DND-41 (cell line): Measurements from ENCODE around the gene CCDC183.
"Not testable (repeated sequence)": the region's sequence is repeated elsewhere in the genome, so short reads cannot be mapped to it uniquely, and the experiment has no call there.

Source experiments
- ATAC-seq: fragments of 200-7000 bp; cut with Tn5 transposase; 3 replicates; pipeline ENCODE4 v1.9.1; 2021; ENCODE audit warnings: low read depth; ENCODE audit not compliant: insufficient read depth
- DNase-seq: peaks from one replicate; pipeline ENCODE4 v3.0.0-alpha.2; 2020
- H2AFZ ChIP-seq: 2 replicates; pipeline ENCODE4 v1.6.0; 2012; ENCODE audit warnings: low read depth, low read length
- H3K27ac ChIP-seq: 2 replicates; pipeline ENCODE4 v1.5.1; 2012; ENCODE audit warnings: low read length, inconsistent platforms
- H3K27me3 ChIP-seq: fragments of 200-600 bp; sonication (generic); 2 replicates; pipeline ENCODE4 v1.6.0; 2012; ENCODE audit warnings: low read length, mild to moderate bottlenecking, inconsistent platforms; ENCODE audit not compliant: insufficient read depth, poor library complexity
- H3K36me3 ChIP-seq: 2 replicates; pipeline ENCODE4 v1.5.1; 2012; ENCODE audit warnings: low read length, inconsistent platforms; ENCODE audit not compliant: insufficient read depth
- H3K4me1 ChIP-seq: 2 replicates; pipeline ENCODE4 v1.5.1; 2012; ENCODE audit warnings: mild to moderate bottlenecking, low read length; ENCODE audit not compliant: insufficient read depth
- H3K4me2 ChIP-seq: 2 replicates; pipeline ENCODE4 v1.6.0; 2012; ENCODE audit warnings: mild to moderate bottlenecking, moderate library complexity, low read length, inconsistent platforms; ENCODE audit not compliant: insufficient read depth
- H3K4me3 ChIP-seq, 2 experiments: fragments of 200-600 bp in 1 of 2; shearing (Covaris generic) in 1 of 2; 2 replicates each; pipeline ENCODE4 v1.5.1; 2012 to 2016; ENCODE audit warnings: inconsistent platforms in 2 of 2, low read length in 2 of 2, mild to moderate bottlenecking in 2 of 2, low read depth in 1 of 2, moderate library complexity in 1 of 2
- H3K79me2 ChIP-seq: 2 replicates; pipeline ENCODE4 v1.6.0; 2012; ENCODE audit warnings: low read length, inconsistent platforms; ENCODE audit not compliant: insufficient read depth
- H3K9ac ChIP-seq: 2 replicates; pipeline ENCODE4 v1.6.0; 2012; ENCODE audit warnings: low read depth, mild to moderate bottlenecking, inconsistent platforms, low read length, moderate library complexity
- H3K9me3 ChIP-seq: 2 replicates; pipeline ENCODE4 v1.5.1; 2012; ENCODE audit warnings: low read length, moderate library complexity, mild to moderate bottlenecking, inconsistent platforms; ENCODE audit not compliant: insufficient read depth, severe bottlenecking
- H4K20me1 ChIP-seq: 2 replicates; pipeline ENCODE4 v1.6.0; 2012; ENCODE audit warnings: low read length; ENCODE audit not compliant: insufficient read depth
- CTCF ChIP-seq: IDR thresholded peaks from 2 replicates; pipeline ENCODE4 v1.5.1; 2012; ENCODE audit warnings: borderline replicate concordance, low read length, moderate library complexity, mild to moderate bottlenecking; ENCODE audit not compliant: poor library complexity, severe bottlenecking; ENCODE audit errors: extremely low read depth
- EZH2 ChIP-seq: IDR thresholded peaks from 3 replicates; pipeline ENCODE4 v1.6.1; 2012; ENCODE audit warnings: borderline replicate concordance, low read depth, mild to moderate bottlenecking, moderate library complexity, low read length, inconsistent platforms; ENCODE audit not compliant: severe bottlenecking

CCDC183 gene

GRCh38 chr9:136840877-136841645, 44.9 kb downstream of the CCDC183 start:
- Histone ChIP-seq H3K9me3 (no peaks in the 10 kb centered on the region), H2AFZ (no peak overlapping the region), H3K4me1 (peaks cover 17% of the 10 kb centered on the region), H3K27ac (no peak overlapping the region), H3K36me3 (peaks cover 28% of the 10 kb centered on the region), H3K27me3 (no peaks in the 10 kb centered on the region), H3K4me2 (no peak overlapping the region), H3K4me3 (no peak overlapping the region), H3K9ac (no peak overlapping the region), H3K79me2 (no peaks in the 10 kb centered on the region), H4K20me1 (peaks cover 5% of the 10 kb centered on the region)
- TF ChIP-seq EZH2 (no peak), CTCF (no peak)
- ATAC-seq (peak; percentile 28), DNase-seq (peak; percentile 62)

- peaks cover 22% of the 10 kb centered on the region for H3K36me3 ChIP-seq
- H3K4me2 ChIP-seq, result peak overlapping the region; percentile 91
- H3K27ac ChIP-seq, ATAC-seq, H3K27me3 ChIP-seq, H4K20me1 ChIP-seq, H3K79me2 ChIP-seq, DNase-seq, H2AFZ ChIP-seq, H3K9me3 ChIP-seq: not testable (repeated sequence)
- peaks cover 17% of the 10 kb centered on the region for H3K4me1 ChIP-seq
- peak overlapping the region; percentile 55; the same call in 1 of the 2 replicates for H3K9ac ChIP-seq
- peak overlapping the region in 1 of 2 experiments; percentile 63; a peak in 2 of 4 replicates for H3K4me3 ChIP-seq
Observed at GRCh38 chr9:136841646-136842379, 45.7 kb downstream of the CCDC183 start.

- H3K27me3 ChIP-seq, H3K9me3 ChIP-seq, H4K20me1 ChIP-seq, H3K27ac ChIP-seq, H3K79me2 ChIP-seq: not testable (repeated sequence)
- Histone ChIP-seq H3K36me3 (peaks cover 22% of the 10 kb centered on the region), H3K9ac (peak within 1 kb of the TSS; percentile 55; the same call in 1 of the 2 replicates), H2AFZ (peak within 1 kb of the TSS; percentile 67), H3K4me1 (peaks cover 18% of the 10 kb centered on the region), H3K4me3 (peak within 1 kb of the TSS; percentile 24 to 63; a peak in 3 of 4 replicates), H3K4me2 (peak within 1 kb of the TSS; percentile 91)
- ATAC-seq, result peak; percentile 90
- peak; percentile 84 for DNase-seq
- peak; percentile 83 for TF ChIP-seq CTCF
Observed at GRCh38 chr9:136842380-136842948, 46.3 kb downstream of the CCDC183 start, which contains the start of gene AJM1. Gene AJM1 (plus strand): TSS chr9:136842478. CDS start chr9:136844415, 1,937 bp downstream.

- H3K27me3 ChIP-seq, H2AFZ ChIP-seq, H4K20me1 ChIP-seq, H3K9me3 ChIP-seq, H3K27ac ChIP-seq, H3K9ac ChIP-seq, H3K79me2 ChIP-seq, H3K4me3 ChIP-seq, ATAC-seq, DNase-seq: not testable (repeated sequence)
- H3K4me1 ChIP-seq, result peaks cover 25% of the 10 kb centered on the region
- peak overlapping the region; percentile 45; the same call in 1 of the 2 replicates for H3K4me2 ChIP-seq
- H3K36me3 ChIP-seq, result peaks cover 17% of the 10 kb centered on the region
Observed at GRCh38 chr9:136843159-136843800, 47.1 kb downstream of the CCDC183 start.
